ENCODE data around the gene USP25. TPM values are rescaled to one million over a fixed set of nuclear protein-coding genes. Genes with fewer than 3 reads are reported as not detected.

The USP25 gene
- total and polyA plus RNA-seq, 2 donors (not counting 1 experiment from before 2014, with no cell fraction given) = 14.2 to 55.5 TPM

DNA sequence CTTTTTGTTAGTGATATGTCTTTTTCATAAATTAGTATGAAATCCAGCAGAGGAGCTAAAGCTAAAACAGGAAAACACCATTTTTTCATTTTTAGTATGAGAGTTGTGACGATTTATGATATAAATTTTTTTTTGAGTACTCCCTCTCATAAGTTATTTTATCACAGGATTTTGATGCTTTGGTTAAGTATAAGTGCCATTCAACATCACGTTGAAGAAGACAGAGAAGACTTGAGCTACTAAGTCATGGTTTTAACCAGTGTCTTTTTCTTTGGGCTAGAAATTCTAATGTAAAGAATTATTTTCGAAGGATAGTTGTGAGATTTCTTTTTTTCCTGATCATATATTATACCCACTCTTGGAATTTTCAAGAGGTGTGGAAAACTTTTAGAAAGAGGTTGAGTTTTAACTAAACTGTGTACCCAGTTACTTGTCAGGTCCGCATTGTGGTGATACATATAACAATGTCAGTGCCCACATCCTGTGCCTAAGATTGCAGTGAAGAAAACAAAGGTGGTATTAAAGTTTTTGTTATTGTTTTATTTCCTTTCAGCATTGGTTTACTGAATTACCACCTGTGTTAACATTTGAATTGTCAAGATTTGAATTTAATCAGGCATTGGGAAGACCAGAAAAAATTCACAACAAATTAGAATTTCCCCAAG, 93.8 kb downstream of the USP25 start:
- POLR2A ChIA-PET = no interaction called here
- no peak overlapping the region for H3K27ac ChIP-seq (ENCODE audit: low read length in 2 of 2)
- peaks cover 11 to 35% of the 10 kb centered on the region in 2 experiments for H3K36me3 ChIP-seq (replicated peaks in 1 of 2; ENCODE audit: control extremely low read depth in 1 of 2, control insufficient read depth in 1 of 2, extremely low read depth in 1 of 2, insufficient read depth in 2 of 2, low read length in 1 of 2)
- no peak overlapping the region for H3K4me3 ChIP-seq (ENCODE audit: control extremely low read depth in 1 of 5, extremely low read depth in 1 of 5, insufficient read depth in 1 of 5, low read depth in 2 of 5, low read length in 4 of 5)
- no peak overlapping the region for H3K4me3 Mint-ChIP-seq
- CTCF ChIA-PET = no interaction called here
- no peaks in the 10 kb centered on the region for H4K20me1 ChIP-seq (ENCODE audit: control insufficient read depth, insufficient read depth, low read length, poor library complexity, severe bottlenecking)
- H3K27me3 ChIP-seq (replicated peaks in 1 of 4; ENCODE audit: control extremely low read depth in 1 of 4, control insufficient read depth in 3 of 4, insufficient read depth in 4 of 4, low read length in 3 of 4) = no peaks in the 10 kb centered on the region
- DNase-seq (no peak), ATAC-seq (ENCODE audit: low read depth) (no peak)
- WGBS (ENCODE audit: insufficient coverage) = no CpG with 5 or more reads among the region's 4 CpGs
- TF ChIP-seq CTCF (IDR thresholded peaks at IDR 0.05) = no peak
- H3K9me3 ChIP-seq (ENCODE audit: control extremely low read depth in 1 of 3, control insufficient read depth in 2 of 3, insufficient read depth in 1 of 3, low read length in 2 of 3) = no peaks in the 10 kb centered on the region
- H3K27ac Mint-ChIP-seq = no peak overlapping the region
- no peaks in the 10 kb centered on the region for H3K79me2 ChIP-seq (ENCODE audit: control insufficient read depth, insufficient read depth, low read length)
- no peaks in the 10 kb centered on the region for H3K9me3 Mint-ChIP-seq (ENCODE audit: insufficient read depth)
- H2AFZ ChIP-seq (ENCODE audit: insufficient read depth, low read depth, low read length, poor library complexity, severe bottlenecking) = no peak overlapping the region
- H3K4me2 ChIP-seq (replicated peaks; ENCODE audit: low read depth, low read length, poor library complexity, severe bottlenecking) = no peak overlapping the region
- no peak overlapping the region for H3K9ac ChIP-seq (ENCODE audit: low read length)
- H3K4me1 ChIP-seq (ENCODE audit: control insufficient read depth in 2 of 2, insufficient read depth in 2 of 2, low read length in 2 of 2) = no peaks in the 10 kb centered on the region
- intact Hi-C loops (cut with micrococcal nuclease) = loop anchor here (5.0 kb wide), 1 partner anchor 91 kb away; no protein-coding TSS in a partner anchor
- no peaks in the 10 kb centered on the region for H3K27me3 Mint-ChIP-seq
- no peaks in the 10 kb centered on the region for H3K4me1 Mint-ChIP-seq

DNA sequence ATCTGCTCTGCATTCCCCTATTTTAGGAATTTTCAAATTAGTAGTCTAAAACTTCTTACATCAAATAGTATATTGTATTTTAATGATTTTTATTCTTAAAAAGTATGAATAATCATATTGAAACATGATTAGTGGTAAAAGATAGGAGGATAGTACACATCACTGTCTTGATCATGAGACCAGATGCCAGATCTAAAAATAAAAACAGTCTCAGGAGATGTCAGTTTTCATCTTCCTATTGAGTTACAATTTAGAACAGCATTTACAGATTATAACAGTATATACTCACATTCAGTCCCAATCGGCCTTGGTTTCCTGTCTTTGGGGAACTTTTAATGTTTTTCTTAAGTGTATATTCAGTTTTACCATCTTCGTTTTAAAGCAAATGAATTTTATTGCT, 95.9 kb downstream of the USP25 start:
- POLR2A ChIA-PET = no interaction called here
- Mint-ChIP-seq H3K9me3 (ENCODE audit: insufficient read depth) (no peaks in the 10 kb centered on the region), H3K4me3 (no peak overlapping the region), H3K27me3 (no peaks in the 10 kb centered on the region), H3K27ac (no peak overlapping the region), H3K4me1 (no peaks in the 10 kb centered on the region)
- H3K36me3 ChIP-seq (replicated peaks in 1 of 2; ENCODE audit: control extremely low read depth in 1 of 2, control insufficient read depth in 1 of 2, extremely low read depth in 1 of 2, insufficient read depth in 2 of 2, low read length in 1 of 2) = peaks cover 4 to 35% of the 10 kb centered on the region in 2 experiments
- ATAC-seq (ENCODE audit: low read depth) (no peak), DNase-seq (no peak)
- H3K79me2 ChIP-seq (ENCODE audit: control insufficient read depth, insufficient read depth, low read length) = no peaks in the 10 kb centered on the region
- H3K4me2 ChIP-seq (replicated peaks; ENCODE audit: low read depth, low read length, poor library complexity, severe bottlenecking) = no peak overlapping the region
- no peaks in the 10 kb centered on the region for H3K27me3 ChIP-seq (replicated peaks in 1 of 4; ENCODE audit: control extremely low read depth in 1 of 4, control insufficient read depth in 3 of 4, insufficient read depth in 4 of 4, low read length in 3 of 4)
- H2AFZ ChIP-seq (ENCODE audit: insufficient read depth, low read depth, low read length, poor library complexity, severe bottlenecking) = no peak overlapping the region
- H3K9ac ChIP-seq (ENCODE audit: low read length) = no peak overlapping the region
- H3K4me3 ChIP-seq (ENCODE audit: control extremely low read depth in 1 of 5, extremely low read depth in 1 of 5, insufficient read depth in 1 of 5, low read depth in 2 of 5, low read length in 4 of 5) = no peak overlapping the region
- TF ChIP-seq CTCF (IDR thresholded peaks at IDR 0.05) = no peak
- no peak for TF ChIP-seq EZH2 (IDR thresholded peaks at IDR 0.05; ENCODE audit: borderline replicate concordance, insufficient read depth, low read depth, low read length, poor library complexity, severe bottlenecking)
- CTCF ChIA-PET = interaction anchor here (1.0 to 1.4 kb wide), 2 partner anchors 234 to 305 kb away, joined by 3 read pairs; no protein-coding TSS in a partner anchor
- intact Hi-C loops (cut with micrococcal nuclease) = loop anchor here (5.0 kb wide), 1 partner anchor 143 kb away; no protein-coding TSS in a partner anchor
- peak overlapping the region in 1 of 2 donors; percentile 13 for H3K27ac ChIP-seq (ENCODE audit: low read length in 2 of 2)
- no peaks in the 10 kb centered on the region for H3K4me1 ChIP-seq (ENCODE audit: control insufficient read depth in 2 of 2, insufficient read depth in 2 of 2, low read length in 2 of 2)
- no peaks in the 10 kb centered on the region for H4K20me1 ChIP-seq (ENCODE audit: control insufficient read depth, insufficient read depth, low read length, poor library complexity, severe bottlenecking)
- no CpG with 5 or more reads among the region's 2 CpGs for WGBS (ENCODE audit: insufficient coverage)
- H3K9me3 ChIP-seq (ENCODE audit: control extremely low read depth in 1 of 3, control insufficient read depth in 2 of 3, insufficient read depth in 1 of 3, low read length in 2 of 3) = no peaks in the 10 kb centered on the region

Data from B cell (primary cell).